Measurements from ENCODE around the gene GABRG3. TPM values are rescaled to one million over a fixed set of nuclear protein-coding genes. Genes with fewer than 3 reads are reported as not detected.

GABRG3 gene
- total and polyA plus RNA-seq, 2 of the 4 experiments (the other 2 are of a cell fraction) = not detected

DNA sequence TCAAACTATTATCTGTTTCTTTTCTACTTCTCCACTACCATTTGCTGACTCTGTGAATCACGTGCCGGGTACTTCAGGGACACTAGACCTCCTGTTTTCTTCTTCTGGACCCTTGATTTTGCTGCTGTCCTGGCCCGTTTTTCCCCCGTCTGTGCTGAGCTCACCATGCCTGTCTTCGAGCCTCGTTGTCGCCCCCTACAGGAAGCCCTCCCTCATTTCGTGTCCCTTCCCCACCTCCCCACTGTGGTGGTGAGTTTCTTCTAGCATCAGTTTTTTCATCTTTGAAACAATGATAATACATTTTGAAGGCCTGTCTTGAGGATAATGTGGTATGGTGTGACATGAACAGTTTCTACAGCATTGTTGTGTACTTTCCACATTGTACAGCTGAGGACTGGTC lies 12.8 kb downstream of the GABRG3 start:
- no peak overlapping the region for H2AK5ac ChIP-seq (ENCODE audit: low read depth, low read length)
- TF ChIP-seq CEBPB (IDR thresholded peaks at IDR 0.05; ENCODE audit: low read depth, low read length) (no peak), CHD1 (IDR thresholded peaks at IDR 0.05; ENCODE audit: low read depth, low read length) (no peak), USF2 (IDR thresholded peaks at IDR 0.05; ENCODE audit: low read depth, low read length) (no peak), CTCF (conservative IDR thresholded peaks at IDR 0.05; ENCODE audit: low read depth, low read length) (no peak), RCOR1 (IDR thresholded peaks at IDR 0.05; ENCODE audit: insufficient replicate concordance, low read length) (no peak), ELK1 (IDR thresholded peaks at IDR 0.05; ENCODE audit: borderline replicate concordance, low read depth, low read length) (no peak), MXI1 (IDR thresholded peaks at IDR 0.05; ENCODE audit: borderline replicate concordance, low read depth, low read length) (no peak), SMC3 (IDR thresholded peaks at IDR 0.05; ENCODE audit: low read depth, low read length) (no peak), RFX5 (IDR thresholded peaks at IDR 0.05; ENCODE audit: low read depth, low read length) (no peak), FOS (IDR thresholded peaks at IDR 0.05; ENCODE audit: low read depth, low read length) (no peak), MAFK (IDR thresholded peaks at IDR 0.05; ENCODE audit: low read depth, low read length) (no peak), BHLHE40 (IDR thresholded peaks at IDR 0.05; ENCODE audit: low read depth, low read length) (no peak), RAD21 (IDR thresholded peaks at IDR 0.05; ENCODE audit: low read length) (no peak), NFE2L2 (IDR thresholded peaks at IDR 0.05; ENCODE audit: low read depth, low read length) (no peak), POLR2A (IDR thresholded peaks at IDR 0.05; ENCODE audit: low read depth, low read length) (no peak), MAZ (IDR thresholded peaks at IDR 0.05; ENCODE audit: borderline replicate concordance, low read depth, low read length) (no peak)
- no peaks in the 10 kb centered on the region for H3K4me1 ChIP-seq (ENCODE audit: control insufficient read depth, insufficient read depth, low read length)
- dilution Hi-C loops (cut with HindIII; ENCODE audit: low sequenced_read_pairs, unreplicated experiment) (no loop called here), in situ Hi-C loops (cut with MboI; ENCODE audit: low sequenced_read_pairs) (no loop called here), intact Hi-C loops (cut with micrococcal nuclease) (no loop called here)
- H2BK120ac ChIP-seq (ENCODE audit: low read depth, low read length) = no peak overlapping the region
- H3K4me2 ChIP-seq (ENCODE audit: low read depth, low read length) = no peak overlapping the region
- no peak overlapping the region for H3K9ac ChIP-seq (ENCODE audit: low read depth, low read length)
- no peak overlapping the region for H4K5ac ChIP-seq (ENCODE audit: low read depth, low read length)
- no peak overlapping the region for H4K8ac ChIP-seq (ENCODE audit: low read depth in 2 of 2, low read length in 2 of 2)
- H3K79me1 ChIP-seq (ENCODE audit: low read depth in 1 of 2, low read length in 2 of 2) = no peaks in the 10 kb centered on the region
- H3K56ac ChIP-seq (ENCODE audit: extremely low read depth, insufficient read depth, low read length) = no peak overlapping the region
- no peak overlapping the region for H2AFZ ChIP-seq (replicated peaks; ENCODE audit: low read length, poor library complexity)
- WGBS, 2 experiments (ENCODE audit: extremely low coverage in 2 of 2, insufficient read length in 1 of 2) = 94% methylated on average over 2 of the region's 8 CpGs; no CpG with 5 or more reads in 1 of the 2 experiments
- no peak overlapping the region for H2BK20ac ChIP-seq (ENCODE audit: low read depth, low read length)
- no peaks in the 10 kb centered on the region for H3K36me3 ChIP-seq (ENCODE audit: control insufficient read depth, insufficient read depth, low read length)
- no peaks in the 10 kb centered on the region for H4K20me1 ChIP-seq (ENCODE audit: insufficient read depth, low read length)
- ChIA-PET CTCF (no interaction called here), POLR2A (ENCODE audit: unreplicated experiment) (no interaction called here)
- no peak overlapping the region for H3K4ac ChIP-seq (ENCODE audit: low read depth, low read length)
- DNase-seq (no peak), ATAC-seq (ENCODE audit: low read depth) (no peak)
- no peak overlapping the region for H3K14ac ChIP-seq (replicated peaks; ENCODE audit: low read depth, low read length)
- H2BK5ac ChIP-seq (ENCODE audit: low read depth, low read length, poor library complexity, severe bottlenecking) = no peak overlapping the region
- H2BK15ac ChIP-seq (ENCODE audit: low read depth, low read length) = no peak overlapping the region
- H4K91ac ChIP-seq (ENCODE audit: insufficient read depth, low read depth, low read length) = no peak overlapping the region
- H3K9me1 ChIP-seq (ENCODE audit: insufficient read depth, low read length) = no peaks in the 10 kb centered on the region
- H3K4me3 ChIP-seq (ENCODE audit: insufficient read depth, low read depth, low read length) = no peak overlapping the region
- no peak overlapping the region for H3K18ac ChIP-seq (ENCODE audit: low read depth, low read length)
- H3K27me3 ChIP-seq (ENCODE audit: control insufficient read depth, insufficient read depth, low read length) = no peaks in the 10 kb centered on the region
- no peak overlapping the region for H3K27ac ChIP-seq (ENCODE audit: insufficient read depth, low read length)
- H3K9me3 ChIP-seq (ENCODE audit: control insufficient read depth, insufficient read depth, low read length) = peaks cover 10% of the 10 kb centered on the region; the same call in 1 of the 2 replicates
- no peak overlapping the region for H2AK9ac ChIP-seq (replicated peaks; ENCODE audit: low read depth, low read length, poor library complexity)
- no TSS peak for BruUV-seq (replicated peaks)
- no peak overlapping the region for H3K23ac ChIP-seq (ENCODE audit: low read depth, low read length)

All from IMR-90 (cell line).